GM18951 (cell line): ENCODE measurements around the gene LASP1.

Source experiments
- POLR2A ChIP-seq: IDR thresholded peaks from 4 replicates; pipeline ENCODE4 v1.6.1; 2011; ENCODE audit warnings: mild to moderate bottlenecking; ENCODE audit not compliant: insufficient read length, insufficient read depth; ENCODE audit errors: extremely low read depth
- in situ Hi-C: fragments of 300-500 bp; cut with MboI; formaldehyde crosslinking; loops from one replicate; pipeline ENCODE4 v1.12.0; 2022; ENCODE audit warnings: low sequenced_read_pairs, mixed read lengths, inconsistent platforms; ENCODE audit not compliant: unreplicated experiment

LASP1 gene

DNA sequence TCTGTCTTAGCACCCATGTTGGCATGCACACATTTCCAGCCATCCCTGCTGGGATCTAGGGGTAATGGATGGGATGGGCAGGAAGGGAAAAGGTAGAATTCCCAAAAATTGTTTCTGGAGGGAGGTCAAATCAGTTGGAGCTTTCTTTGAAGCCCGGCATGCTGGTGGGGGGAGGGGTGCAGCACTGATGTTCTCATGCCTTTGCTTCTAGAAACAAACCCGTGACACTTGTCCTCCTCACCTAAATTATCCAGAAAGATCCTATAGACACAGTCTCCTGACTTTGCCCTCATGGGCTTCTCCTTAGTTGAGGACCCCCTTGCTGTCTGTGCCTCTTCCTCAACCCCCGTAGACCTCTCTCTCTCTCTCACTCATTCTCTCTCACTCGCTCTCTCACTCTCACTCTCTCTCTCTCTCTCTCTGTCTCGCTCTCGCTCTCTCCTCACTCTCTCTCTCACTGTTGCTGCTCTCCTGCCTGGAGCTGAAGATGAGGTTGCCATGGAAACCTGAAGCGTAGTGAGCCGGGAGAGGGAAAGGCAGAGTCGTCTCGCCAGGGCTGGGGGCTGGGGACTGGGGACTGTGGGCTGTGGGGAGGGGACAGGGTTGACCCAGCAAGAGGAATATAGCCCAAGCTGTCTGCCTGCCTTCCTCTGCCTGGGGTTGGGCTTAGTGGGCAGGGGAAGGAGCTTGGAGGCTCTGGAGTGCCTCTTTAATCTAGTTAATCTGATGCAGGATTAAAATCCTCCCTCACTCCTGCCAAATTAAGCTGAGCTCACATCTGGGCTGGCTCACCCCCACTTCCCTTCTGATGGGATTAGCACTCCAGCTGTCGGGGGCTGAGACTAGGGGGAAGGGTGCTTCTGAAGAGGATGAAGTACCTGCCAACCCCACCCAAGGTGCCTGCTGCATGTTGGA lies 16.1 kb downstream of the LASP1 start:
- in situ Hi-C loops: no loop called here
- no peak for TF ChIP-seq POLR2A

DNA sequence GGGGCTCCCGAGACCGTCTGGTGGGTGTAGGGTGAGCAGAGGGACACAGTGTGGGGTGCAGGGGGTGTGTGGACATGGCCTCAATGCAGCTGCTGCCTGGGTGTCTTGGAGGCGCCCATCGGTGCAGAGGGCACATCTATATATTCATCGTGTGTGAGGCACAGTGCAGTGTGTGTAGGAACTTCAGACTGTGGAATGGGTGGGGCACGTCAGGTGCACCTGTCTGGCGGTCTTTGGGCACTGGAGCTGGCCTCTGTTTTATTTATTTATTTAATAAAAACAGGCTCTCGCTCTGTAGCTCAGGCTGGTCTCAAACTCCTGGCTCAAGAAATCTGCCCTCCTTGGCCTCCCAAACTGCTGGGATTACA lies 16.8 kb downstream of the LASP1 start:
- no peak for TF ChIP-seq POLR2A
- in situ Hi-C loops: no loop called here

DNA sequence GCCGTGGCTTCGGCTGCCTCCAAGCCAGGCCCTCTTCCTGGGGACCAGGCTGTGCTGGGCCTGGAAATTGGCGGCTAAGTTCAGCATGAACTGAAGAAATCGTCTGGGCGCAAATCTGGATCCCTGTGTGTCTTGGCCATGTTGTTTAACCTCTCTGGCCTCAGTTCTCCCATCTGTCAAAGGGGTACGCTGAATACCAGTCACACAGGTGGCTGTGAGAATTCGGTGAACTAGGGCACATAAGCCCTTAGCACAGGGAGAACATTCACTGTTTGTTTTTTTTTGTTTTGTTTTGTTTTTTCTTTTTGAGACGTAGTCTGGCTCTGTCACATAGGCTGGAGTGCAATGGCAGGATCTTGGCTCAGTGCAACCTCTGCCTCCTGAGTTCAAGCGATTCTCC lies 19.0 kb downstream of the LASP1 start:
- TF ChIP-seq POLR2A: no peak
- in situ Hi-C loops: no loop called here

DNA sequence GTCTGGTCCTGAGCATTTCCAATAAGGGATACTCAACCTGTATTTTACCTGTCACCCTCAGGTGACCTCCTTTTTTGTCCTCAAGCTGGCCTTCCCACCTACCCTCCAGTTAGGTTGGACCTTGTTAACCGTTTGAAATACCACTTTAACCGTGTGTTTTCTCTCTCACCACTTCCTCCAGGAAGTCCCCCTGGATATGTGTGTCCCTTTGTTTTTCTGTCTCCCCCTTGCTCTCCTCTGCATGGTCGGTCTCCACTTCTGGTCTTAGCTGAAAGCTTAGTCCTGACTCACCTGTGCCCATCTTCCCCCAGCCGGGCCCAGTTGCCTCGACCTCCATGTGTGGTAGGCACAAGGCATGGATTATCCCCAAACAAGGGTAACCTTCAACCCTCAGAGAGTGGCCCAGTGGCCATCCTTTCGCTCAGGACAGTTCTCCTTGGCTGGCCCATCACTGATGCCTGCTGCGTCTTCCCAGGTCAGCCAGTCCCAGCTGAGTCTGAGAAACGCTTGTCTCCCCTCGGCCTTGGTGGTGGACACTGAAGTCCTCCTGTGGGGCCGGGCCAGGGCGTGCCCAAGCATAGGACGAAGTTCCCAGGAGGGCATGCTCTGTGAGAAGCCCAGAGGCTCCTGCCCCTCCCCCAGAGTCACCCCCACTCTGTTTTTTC lies 20.0 kb downstream of the LASP1 start:
- TF ChIP-seq POLR2A: no peak
- in situ Hi-C loops: no loop called here

DNA sequence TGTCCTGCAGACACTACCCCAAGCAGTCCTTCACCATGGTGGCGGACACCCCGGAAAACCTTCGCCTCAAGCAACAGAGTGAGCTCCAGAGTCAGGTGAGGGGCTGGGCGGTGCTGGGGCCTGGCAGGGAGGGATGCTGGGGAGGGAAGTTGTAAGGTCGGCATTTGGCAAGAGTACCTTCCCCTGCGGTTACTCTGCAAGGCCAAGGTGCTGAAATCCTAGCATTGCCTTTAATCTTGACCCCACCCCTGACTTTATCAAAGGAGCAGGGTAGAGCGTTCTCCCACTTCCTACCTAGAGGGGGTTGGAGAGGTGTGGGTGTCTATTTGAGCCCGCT lies 20.5 kb downstream of the LASP1 start:
- TF ChIP-seq POLR2A: no peak
- in situ Hi-C loops: no loop called here

DNA sequence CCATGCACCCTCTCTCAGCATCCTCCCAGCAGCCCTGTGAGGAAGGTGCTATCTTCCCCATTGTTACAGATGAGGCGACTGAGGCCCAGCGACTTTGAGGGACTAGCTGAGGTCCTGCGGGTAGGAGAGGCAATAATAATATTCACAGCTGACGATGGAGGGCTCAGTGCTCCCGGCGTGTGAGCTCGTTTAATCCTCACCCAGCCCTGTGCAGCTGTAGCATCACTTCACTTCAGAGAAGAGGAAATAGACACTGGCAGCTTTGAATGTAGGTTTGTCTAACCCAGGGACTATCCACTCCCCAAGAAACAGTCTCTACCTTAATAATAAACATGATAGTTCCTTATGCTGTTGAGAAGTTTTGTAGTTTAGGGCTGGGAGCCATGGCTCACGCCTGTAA lies 21.6 kb downstream of the LASP1 start:
- TF ChIP-seq POLR2A: no peak

DNA sequence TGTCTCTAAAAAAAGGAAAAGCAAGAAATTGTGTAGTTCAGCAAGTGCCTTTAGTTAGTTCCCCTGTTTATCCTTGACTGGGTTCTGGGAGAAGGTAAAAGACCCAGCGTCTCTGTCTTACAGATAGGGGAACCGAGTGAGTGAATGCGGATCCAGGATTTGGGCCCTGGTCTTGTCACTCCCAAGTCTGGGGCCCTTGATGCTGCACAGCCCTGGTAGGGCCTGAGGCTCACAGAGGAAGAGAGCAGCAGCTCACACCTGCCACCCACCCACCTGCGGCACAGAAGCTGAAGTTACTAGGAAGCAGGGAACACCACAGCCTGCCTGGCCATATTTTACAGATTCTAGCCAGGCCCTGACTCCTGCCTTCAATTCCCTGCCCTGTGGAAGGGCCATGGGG lies 22.2 kb downstream of the LASP1 start:
- no peak for TF ChIP-seq POLR2A
- in situ Hi-C loops: no loop called here

More for the DNA sequence above, 21.6 kb downstream of the LASP1 start:
- in situ Hi-C loops: no loop called here

DNA sequence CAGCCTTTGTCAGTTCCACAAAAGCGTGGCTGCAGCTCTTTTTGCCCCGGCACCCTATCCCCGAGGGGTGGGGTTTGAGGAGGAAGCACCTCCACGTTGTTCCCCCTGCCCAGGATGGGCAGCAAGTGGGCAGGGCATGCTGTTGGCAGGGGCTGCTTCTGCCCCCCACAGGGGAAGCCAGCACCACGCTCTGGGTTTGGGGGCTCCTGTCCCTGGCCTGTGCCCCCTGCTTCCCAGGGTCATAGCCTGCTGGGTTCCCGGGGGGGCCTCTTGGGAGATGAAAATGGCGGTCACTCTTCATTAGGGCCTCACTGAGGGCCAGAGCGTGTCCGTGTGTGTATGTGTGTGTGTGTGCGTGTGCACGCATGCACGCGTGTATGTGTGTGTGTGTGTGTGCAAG lies 22.8 kb downstream of the LASP1 start:
- TF ChIP-seq POLR2A: no peak
- in situ Hi-C loops: no loop called here

DNA sequence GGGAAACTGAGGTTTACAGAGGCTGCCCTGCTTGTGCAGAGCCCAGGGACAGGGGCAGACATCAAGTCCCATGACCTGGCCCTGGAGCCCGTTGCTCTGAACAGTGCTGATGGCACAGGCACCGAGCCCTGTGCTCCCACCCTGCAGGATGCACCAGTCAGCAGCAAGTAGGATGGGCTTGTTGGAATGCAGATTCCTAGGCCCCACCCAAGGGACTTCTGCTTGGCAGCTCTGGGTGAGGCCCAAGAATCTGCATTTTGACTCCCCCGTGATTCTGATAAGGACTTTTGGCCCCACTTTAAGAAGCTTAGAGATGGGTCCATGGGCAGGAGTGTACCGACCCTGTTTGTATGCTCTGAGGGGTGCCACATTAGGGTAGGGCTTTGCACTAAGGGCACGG lies 23.3 kb downstream of the LASP1 start:
- no peak for TF ChIP-seq POLR2A
- in situ Hi-C loops: no loop called here

DNA sequence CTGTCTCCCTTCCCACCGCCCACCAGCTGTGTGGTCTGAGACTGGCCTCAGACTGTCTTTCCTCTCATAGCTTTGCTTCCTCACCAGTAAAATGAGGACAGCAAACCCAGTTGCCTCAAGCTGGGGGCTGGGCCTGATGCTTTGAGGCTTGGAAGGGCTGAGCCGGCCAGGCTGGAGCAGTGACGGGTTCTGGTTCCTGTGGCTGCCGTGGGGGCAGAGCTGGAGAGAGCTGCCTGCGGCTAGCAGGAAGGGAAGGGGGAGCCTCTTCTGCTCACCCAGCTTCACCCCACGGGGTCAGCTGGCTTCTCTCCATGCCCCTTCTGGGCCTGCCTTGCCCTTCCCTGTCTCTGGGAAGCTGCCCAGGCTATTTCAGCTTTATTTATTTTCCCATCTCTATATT lies 23.7 kb downstream of the LASP1 start:
- in situ Hi-C loops: no loop called here
- TF ChIP-seq POLR2A: no peak

DNA sequence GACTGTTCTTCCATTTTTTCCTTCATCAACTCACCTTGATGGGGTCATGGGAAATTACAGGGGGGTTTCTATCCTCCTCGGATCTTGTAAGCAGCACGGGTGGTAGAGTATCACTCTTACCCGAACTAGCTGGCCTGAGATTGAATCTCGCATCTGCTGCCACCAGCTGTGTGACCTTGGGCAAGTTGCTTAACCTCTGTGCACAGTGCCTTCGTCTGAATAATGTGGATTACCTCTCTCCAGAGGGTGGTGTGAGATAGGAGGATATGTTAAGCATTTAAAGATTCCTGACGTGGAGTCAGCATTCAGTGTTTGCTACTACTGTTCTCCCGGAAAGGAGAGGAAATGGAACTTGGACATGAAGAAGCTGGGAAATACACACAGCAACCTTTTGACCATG lies 24.4 kb downstream of the LASP1 start:
- in situ Hi-C loops: no loop called here

DNA sequence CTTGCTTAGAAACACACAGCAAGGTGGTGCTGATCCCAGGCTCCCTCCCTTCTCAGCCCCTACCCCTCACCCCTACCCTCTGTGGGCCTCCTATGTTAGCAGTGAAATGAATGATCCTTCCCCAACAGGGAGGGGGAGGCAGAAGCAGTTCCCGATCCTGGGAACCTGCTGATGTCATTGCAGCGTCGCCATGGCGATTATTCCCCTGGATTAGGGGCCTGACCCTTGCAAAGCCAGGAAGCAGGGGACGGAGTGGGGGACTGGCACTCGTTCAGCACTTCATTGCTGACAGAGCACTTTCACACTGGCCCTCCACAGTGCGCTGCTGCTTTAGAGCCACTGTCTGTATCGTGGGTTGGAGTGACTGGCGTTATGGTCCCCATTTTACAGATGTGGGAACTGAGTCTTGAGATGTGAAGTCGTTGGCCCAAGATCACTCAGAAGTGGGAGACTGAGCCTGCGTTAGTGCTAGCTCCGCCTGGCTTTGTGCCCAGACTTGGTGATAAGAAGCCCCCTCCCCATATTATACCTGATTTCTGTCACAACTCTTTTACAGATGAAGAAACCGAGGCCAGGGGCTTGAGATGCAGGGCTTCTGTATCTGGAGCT lies 26.6 kb downstream of the LASP1 start:
- in situ Hi-C loops: no loop called here
- no peak for TF ChIP-seq POLR2A

More for the DNA sequence above, 24.4 kb downstream of the LASP1 start:
- no peak for TF ChIP-seq POLR2A

DNA sequence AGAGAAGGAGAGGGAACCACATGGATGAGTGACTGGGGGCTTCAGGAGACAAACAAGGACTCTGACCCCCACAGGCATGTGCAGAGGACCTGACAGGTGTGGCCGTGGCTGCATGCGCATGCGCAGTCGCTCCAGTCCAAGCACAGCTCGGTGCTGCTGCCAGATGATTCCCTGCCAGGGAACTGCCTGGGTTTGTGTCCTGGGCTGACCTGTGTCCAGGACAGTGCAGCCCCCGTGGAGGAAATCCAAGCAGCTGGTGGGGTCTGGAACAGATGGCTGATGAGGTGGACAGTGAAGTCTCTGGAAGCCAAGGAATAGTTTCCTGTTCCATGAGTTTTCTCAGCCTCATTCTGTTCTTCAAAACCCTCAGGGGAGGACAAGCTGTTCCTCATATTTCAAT lies 27.3 kb downstream of the LASP1 start:
- in situ Hi-C loops: no loop called here
- no peak for TF ChIP-seq POLR2A
